ENCODE measurements around the gene PRLH.

PRLH gene

GRCh38 chr2:237539681-237540080 lies 26.7 kb upstream of the PRLH start:
- no peak for DNase-seq (ENCODE audit: low read depth)

GRCh38 chr2:237540223-237540775 lies 26.1 kb upstream of the PRLH start:
- no peak for DNase-seq (ENCODE audit: low read depth)

DNA sequence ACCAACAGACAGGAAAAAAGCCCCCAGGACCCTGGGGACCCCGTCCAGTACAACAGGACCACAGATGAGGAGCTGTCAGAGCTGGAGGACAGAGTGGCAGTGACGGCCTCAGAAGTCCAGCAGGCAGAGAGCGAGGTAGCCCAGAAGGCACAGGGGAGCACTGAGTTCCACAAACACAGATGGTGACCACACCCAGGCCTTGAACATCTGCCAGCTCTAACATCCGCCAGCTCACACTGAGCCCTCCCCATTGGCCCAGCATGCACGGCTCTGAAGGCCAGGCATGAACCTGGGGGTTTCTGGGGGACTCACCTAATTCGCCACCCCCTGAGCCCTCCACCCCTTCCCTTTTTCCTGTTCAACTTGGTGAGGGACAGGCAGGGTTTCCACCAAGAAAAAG lies 25.6 kb upstream of the PRLH start:
- no peak for DNase-seq (ENCODE audit: low read depth)

DNA sequence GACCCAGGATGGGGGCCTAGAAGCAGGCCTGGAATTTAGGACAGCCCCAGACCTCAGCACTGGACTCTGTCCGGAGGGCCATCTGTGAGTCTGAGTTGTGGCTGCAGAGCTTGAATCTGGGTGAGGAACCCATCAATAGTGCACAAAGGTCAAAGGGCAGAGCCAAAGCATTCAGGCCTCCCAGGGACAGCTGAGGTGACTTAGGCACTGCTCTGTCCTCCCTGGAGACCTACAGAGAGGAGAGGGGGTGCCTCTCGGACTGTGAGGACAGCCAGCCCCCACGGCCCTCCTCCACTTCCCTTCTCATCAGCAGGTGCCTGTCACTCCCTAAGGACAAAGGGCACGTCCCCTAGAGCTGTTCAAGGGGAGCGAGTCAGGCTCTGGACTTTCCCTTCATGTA lies 25.1 kb upstream of the PRLH start:
- DNase-seq (ENCODE audit: low read depth) = no peak

- DNase-seq (ENCODE audit: low read depth) = no peak
Measured at GRCh38 chr2:237542001-237542704, 24.2 kb upstream of the PRLH start.

- no peak for DNase-seq (ENCODE audit: low read depth)
Measured at GRCh38 chr2:237546040-237546875, 20.1 kb upstream of the PRLH start.

- no peak for DNase-seq (ENCODE audit: low read depth)
Measured at GRCh38 chr2:237546876-237547395, 19.4 kb upstream of the PRLH start.

DNA sequence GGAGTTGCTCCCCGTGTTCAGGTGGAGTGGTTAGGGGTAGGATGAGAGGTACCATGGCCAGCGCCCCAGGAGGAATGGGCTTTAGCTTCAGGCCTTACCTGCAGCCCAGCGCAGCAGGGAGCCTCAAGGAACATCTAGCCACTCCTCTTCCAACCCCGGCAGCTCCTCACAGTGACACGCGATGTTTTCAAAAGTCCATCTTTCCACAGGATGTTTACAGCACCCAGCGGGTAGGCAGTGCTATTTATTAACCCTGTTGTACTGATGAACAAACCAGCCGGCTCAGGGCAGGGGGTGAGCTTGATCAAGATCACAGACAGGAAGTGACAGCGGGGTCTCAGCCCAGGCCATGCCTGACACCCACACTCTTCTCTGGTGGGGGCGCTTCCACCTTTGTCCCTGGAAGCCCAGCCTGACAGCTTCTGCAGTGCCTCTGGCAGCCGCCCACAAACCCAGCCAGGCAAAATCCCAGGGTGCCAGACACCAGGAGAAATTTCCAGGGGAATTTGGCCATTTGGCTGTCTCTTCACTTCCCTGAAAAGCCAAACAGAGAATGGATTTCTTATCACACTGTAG lies 18.4 kb upstream of the PRLH start:
- DNase-seq (ENCODE audit: low read depth) = no peak

DNA sequence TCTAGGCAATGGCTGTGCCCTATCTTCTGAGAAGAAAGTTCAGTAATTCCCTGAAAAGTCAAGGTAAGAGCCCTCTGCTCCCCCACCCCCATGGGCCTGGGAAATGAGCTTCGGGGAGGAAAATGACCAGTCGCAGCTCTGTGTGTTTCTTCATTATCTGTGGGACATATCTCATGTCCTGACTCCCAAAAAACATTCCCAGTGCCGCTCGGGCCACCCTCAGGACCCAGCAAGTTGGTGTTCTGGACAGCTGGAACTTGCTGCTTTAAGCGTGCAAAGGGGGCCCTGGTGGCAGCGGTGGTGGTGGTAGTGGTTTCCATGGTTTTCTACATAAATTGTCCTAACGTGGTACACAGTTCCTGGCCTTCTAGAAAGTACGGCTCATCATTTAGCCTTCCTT lies 17.2 kb upstream of the PRLH start:
- no peak for DNase-seq (ENCODE audit: low read depth)

DNA sequence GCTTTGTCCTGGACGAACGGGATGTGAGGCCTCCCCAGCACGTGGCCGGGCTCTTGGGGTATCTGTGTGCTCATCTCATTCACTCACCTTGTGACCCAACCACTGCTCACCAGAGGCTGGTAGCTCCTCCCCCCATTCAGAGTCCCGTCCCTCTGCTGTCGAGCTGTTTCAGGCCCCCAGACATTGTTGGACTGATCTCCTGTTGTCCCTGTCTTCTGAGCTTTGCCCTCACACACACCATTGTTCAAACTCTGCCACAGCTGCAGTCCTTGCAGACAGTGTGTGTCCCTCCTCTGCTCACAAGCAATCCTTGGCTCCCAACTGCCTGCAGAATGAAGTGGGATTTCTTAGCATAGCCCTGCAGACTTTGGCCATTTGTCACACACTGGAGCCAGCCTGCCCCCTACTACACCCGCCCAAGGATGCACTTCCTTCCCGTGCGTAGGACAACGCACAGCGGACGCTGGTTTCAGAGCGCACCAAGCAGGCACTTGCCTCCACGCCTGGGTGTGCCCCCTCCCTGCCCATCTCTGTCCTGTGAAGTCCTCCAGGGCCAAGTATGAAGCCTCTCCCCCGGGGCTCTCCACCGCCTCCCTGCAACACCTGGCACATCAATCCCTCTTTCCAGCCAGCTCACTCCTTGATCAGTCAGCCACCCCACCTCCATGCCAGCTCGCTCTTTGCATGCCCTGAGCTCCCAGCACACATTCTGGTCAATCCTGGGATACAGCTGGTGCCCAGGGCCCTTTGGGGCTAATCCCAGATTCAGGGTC lies 16.5 kb upstream of the PRLH start:
- DNase-seq (ENCODE audit: low read depth) = no peak

- DNase-seq (ENCODE audit: low read depth) = no peak
Measured at GRCh38 chr2:237551071-237551574, 15.3 kb upstream of the PRLH start.

GRCh38 chr2:237552908-237553307 lies 13.5 kb upstream of the PRLH start:
- DNase-seq (ENCODE audit: low read depth) = no peak

DNA sequence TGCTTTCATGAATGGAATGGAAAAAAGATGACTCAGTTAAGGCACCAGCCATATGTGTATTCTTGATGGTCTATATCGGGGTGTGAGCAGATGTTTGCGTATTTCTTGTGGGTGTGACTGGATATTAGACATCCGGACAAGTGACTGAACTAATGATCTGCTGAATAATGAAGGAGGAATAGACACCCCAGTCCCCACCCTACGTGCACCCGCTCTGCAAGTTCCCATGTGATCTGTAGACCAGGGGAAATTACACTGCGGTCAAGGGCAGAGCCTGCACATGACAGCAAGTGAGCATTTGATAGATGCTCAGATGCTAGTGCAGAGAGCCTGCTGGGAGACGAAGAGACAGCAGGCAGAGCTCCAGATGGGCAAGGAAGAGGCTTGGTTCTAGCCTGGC lies 12.4 kb upstream of the PRLH start:
- DNase-seq (ENCODE audit: low read depth) = no peak

DNA sequence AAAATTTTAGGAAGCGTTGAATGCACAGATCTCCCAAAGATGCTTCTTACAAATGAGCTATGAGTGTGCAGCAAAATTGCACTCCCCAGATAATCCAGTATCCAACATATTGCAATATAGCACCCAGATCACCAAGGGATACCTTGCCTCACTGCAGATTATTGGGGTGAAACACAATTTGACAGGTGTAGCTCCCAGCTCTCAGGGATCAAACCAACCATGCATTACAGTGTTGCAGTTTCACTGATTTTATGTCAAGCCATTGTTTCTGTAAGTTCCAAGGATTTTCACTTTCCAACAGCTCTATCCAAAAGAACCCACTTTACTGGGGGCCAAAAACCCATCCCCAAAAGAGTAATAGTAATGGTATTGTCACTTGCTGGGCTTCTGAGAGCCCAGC lies 10.8 kb upstream of the PRLH start:
- DNase-seq (ENCODE audit: low read depth) = no peak

DNA sequence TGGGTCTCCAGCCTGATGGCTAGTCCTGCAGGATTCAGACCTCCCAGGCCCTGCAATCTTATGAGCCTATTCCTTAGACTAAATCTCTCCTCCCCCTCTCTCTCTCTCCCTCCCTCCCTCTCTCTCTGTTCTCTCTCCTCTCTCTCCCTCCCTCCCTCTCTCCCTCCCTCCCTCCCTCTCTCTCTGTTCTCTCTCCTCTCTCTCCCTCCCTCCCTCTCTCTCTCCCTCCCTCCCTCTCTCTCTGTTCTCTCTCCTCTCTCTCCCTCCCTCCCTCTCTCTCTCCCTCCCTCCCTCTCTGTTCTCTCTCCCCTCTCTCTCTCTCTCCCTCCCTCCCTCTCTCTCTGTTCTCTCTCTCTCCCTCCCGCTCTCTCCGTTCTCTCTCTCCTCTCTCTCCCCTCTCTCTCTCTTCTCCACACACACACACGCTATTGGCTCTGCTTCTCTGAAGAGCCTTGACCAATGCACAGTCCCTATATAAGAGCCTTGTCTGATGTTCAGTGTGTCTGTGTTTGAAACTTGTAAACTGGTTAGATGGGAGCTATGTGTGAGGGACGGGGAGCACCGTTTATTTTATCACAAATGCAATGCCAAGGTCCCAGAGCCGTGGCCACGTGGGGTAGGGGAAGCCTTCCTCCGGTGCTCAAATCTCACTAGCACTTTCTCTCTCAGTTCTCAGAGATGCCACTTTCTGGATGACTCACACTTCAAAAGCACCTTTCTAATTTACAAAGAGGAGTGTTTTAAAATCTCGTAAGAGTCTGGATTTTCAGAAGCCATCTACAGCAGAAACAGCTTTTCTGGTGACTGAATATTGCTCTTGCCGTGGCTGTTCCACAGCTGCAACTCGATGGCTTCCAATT lies 9.4 kb upstream of the PRLH start:
- DNase-seq (ENCODE audit: low read depth) = no peak

GRCh38 chr2:237557633-237558015 lies 8.8 kb upstream of the PRLH start:
- DNase-seq (ENCODE audit: low read depth) = no peak

GRCh38 chr2:237558961-237559641 lies 7.3 kb upstream of the PRLH start:
- no peak for DNase-seq (ENCODE audit: low read depth)

DNA sequence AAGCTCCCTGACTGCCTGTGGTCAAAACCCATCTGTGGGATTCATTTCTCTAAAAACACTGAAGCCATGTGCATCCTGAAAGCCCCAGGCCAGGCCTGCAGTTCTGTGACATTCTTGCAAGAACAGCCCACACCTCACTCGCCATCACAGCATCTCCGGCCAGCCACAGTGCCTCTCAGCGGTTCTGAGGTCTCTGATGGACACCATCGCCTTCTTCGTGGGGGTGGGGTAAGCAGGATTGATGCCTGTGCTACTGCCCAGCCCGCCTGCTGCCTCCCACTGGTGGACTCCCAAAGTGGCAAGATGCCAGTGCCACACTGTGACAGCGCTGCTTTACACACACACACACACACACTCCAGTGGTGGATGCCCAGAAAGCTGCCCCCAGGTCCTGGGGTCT lies 5.2 kb upstream of the PRLH start:
- DNase-seq (ENCODE audit: low read depth) = no peak

DNA sequence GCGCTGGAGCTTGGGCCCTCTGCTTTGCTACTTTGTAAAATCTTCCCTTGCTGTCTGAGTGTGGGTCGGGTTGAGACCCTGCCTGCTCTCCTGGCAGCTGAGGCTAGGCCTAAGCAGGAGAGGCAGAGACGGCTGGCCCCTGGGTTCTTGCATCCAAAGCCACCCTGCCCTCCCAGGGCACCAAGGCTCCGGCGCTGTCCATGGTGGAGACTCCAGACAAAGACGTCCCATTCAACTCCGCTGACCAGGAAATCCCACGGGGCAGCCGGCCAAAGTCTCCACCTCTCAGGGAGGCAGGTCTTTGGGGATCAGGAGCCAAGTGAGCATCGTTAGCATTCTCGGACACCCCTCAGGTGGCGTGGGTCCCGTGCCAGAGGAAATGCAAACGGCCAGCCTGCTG lies 2.6 kb upstream of the PRLH start:
- DNase-seq (ENCODE audit: low read depth) = no peak

DNA sequence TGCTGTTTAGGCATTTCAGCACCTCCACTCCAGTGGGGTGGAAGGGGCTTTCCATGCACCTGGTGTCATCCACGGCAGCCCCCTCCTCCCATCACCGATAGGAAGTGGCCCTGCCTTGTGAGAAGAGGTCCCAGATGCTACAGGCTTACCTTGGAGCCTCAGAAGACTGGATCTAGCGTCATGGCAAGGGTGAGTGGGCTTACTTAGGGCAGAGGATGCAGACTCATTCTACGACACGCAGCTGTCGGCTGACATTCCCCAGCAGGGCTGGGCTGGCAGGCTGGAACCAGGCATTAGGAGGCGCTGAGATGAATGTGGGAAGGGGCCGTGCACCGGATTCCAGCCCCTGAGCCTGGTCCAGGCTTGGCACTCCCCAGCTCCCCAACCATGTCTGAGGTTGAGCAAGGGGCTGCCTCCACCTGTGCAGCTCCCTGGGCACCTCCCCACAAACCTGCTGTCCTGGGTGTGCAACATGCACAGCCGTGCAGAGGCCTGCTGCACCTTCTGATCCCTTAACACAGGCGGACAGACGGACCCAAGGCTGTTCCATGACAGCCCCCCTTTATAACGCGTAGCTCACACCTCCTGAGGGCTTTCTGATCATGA lies 1.7 kb upstream of the PRLH start:
- DNase-seq (ENCODE audit: low read depth) = no peak
